CD4-positive, CD25-positive, alpha-beta regulatory T cell (primary cell): ENCODE measurements around the gene VEZT. TPM values are rescaled to one million over a fixed set of nuclear protein-coding genes. Genes with fewer than 3 reads are reported as not detected.
A peak's percentile ranks its signal among the peaks of the same experiment; 100 is the strongest.
"Not testable (repeated sequence)": the region's sequence is repeated elsewhere in the genome, so short reads cannot be mapped to it uniquely, and the experiment has no call there.

Source experiments
- ATAC-seq, 2 donors: fragments of 150-1000 bp; cut with Tn5 transposase; one replicate each; pipeline ENCODE4 v1.10.0; 2021; ENCODE audit warnings: low read depth in 2 of 2, moderate number of reproducible peaks in 2 of 2, moderate library complexity in 1 of 2
- DNase-seq, 3 donors: peaks; one replicate each; pipeline versions ENCODE4 v3.0.0 to v3.0.0-alpha.2; 2012 to 2022; ENCODE audit warnings: mixed read lengths in 1 of 3
- H3K27ac ChIP-seq: one replicate; pipeline ENCODE4 v1.7.0; 2013; ENCODE audit warnings: mild to moderate bottlenecking, low read length; ENCODE audit not compliant: insufficient read depth, poor library complexity, severe bottlenecking
- H3K27me3 ChIP-seq: one replicate; pipeline ENCODE4 v1.7.0; 2013; ENCODE audit warnings: low read length; ENCODE audit not compliant: control insufficient read depth, insufficient read depth
- H3K36me3 ChIP-seq: one replicate; pipeline ENCODE4 v1.7.0; 2013; ENCODE audit warnings: mild to moderate bottlenecking, low read length, moderate library complexity; ENCODE audit not compliant: control insufficient read depth, insufficient read depth
- H3K4me1 ChIP-seq: 2 replicates; pipeline ENCODE4 v1.7.0; 2013; ENCODE audit warnings: mild to moderate bottlenecking, low read length; ENCODE audit not compliant: insufficient read depth, control insufficient read depth, poor library complexity, severe bottlenecking
- H3K4me3 ChIP-seq: one replicate; pipeline ENCODE4 v1.7.0; 2013; ENCODE audit warnings: low read depth, mild to moderate bottlenecking, low read length, moderate library complexity
- H3K9me3 ChIP-seq, 2 experiments: 1 replicate in 1 of 2; 2 replicates in 1 of 2; pipeline ENCODE4 v1.7.0; 2013; ENCODE audit warnings: low read length in 2 of 2, mild to moderate bottlenecking in 1 of 2, moderate library complexity in 1 of 2; ENCODE audit not compliant: control insufficient read depth in 2 of 2
- H3K27ac Mint-ChIP-seq, 3 donors: one replicate each; pipeline ENCODE4 v1.8.0; 2020 to 2022; ENCODE audit warnings: mild to moderate bottlenecking in 3 of 3, mixed read lengths in 3 of 3, moderate library complexity in 2 of 3
- H3K27me3 Mint-ChIP-seq: one replicate; pipeline ENCODE4 v1.8.0; 2022; ENCODE audit warnings: mild to moderate bottlenecking, mixed read lengths
- H3K36me3 Mint-ChIP-seq: one replicate; pipeline ENCODE4 v1.8.0; 2020; ENCODE audit warnings: mixed read lengths
- H3K4me1 Mint-ChIP-seq, 4 donors: one replicate each; pipeline ENCODE4 v1.8.0; 2020 to 2022; ENCODE audit warnings: mixed read lengths in 4 of 4, mild to moderate bottlenecking in 1 of 4
- H3K4me3 Mint-ChIP-seq, 4 donors: one replicate each; pipeline ENCODE4 v1.8.0; 2020 to 2022; ENCODE audit warnings: mild to moderate bottlenecking in 4 of 4, mixed read lengths in 4 of 4, moderate library complexity in 3 of 4
- H3K9me3 Mint-ChIP-seq, 7 donors: one replicate each; pipeline ENCODE4 v1.8.0; 2020 to 2022; ENCODE audit warnings: mixed read lengths in 7 of 7, mild to moderate bottlenecking in 3 of 7, moderate library complexity in 2 of 7
- polyA plus RNA-seq, 4 donors: library from polyadenylated mRNA; unstranded; fragments of 300-500 nt; fragmentation: Illumina TruSeq; gene quantifications; one replicate each; pipeline ENCODE4 v1.2.3, GENCODE V29; 2021
- total RNA-seq: library from RNA; stranded (reverse); gene quantifications from one replicate; pipeline ENCODE4 v1.2.3, GENCODE V29; 2022

The VEZT gene
- total and polyA plus RNA-seq, 5 donors from 2014 or later, result 21.9 to 52.9 (median 28.7) TPM

DNA sequence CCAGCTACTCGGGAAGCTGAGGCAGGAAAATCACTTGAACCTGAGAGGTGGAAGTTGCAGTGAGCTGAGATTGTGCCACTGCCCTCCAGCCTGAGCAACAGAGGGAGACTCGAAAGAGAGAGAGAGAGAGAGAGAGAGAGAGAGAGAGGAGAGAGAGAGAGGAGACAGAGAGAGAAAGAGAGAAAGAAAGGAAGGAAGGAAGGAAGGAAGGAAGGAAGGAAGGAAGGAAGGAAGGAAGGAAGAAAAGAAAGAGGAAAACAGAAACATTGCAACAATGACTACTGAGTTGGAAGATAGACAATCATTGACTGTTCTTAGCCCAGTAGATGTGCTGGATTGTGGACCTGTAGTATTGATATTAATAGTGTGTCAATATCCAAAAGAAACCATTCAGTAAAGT lies 22.2 kb downstream of the VEZT start:
- H3K4me3 ChIP-seq, H3K27ac ChIP-seq, H3K4me3 Mint-ChIP-seq, H3K27me3 ChIP-seq, H3K27me3 Mint-ChIP-seq, ATAC-seq, DNase-seq, H3K4me1 ChIP-seq, H3K9me3 ChIP-seq, H3K9me3 Mint-ChIP-seq, H3K36me3 ChIP-seq, H3K36me3 Mint-ChIP-seq: not testable (repeated sequence)
- Mint-ChIP-seq H3K4me1 (peaks cover 12 to 32% (median 27%) of the 10 kb centered on the region in 4 donors), H3K27ac (peak overlapping the region in 1 of 3 donors; percentile 2)

DNA sequence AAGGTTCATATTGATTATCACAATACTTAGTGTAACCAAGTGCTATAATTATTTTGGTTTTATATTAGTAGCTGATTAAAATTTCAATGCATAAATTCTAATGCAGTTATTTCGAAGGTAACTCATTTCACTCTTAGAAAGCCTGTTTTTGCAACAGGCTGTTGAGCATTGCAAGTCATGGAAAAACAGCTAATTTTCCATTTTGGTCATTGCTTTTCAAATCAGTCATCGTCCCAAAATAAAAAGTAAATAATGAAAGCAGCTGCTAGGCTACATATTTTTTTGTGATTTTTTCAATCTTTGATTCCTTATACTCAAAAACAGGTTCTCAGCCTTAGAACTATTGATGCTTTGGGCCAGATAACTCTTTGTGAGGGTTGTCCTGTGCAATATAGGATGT lies 22.9 kb downstream of the VEZT start:
- H3K9me3 Mint-ChIP-seq, result no peaks in the 10 kb centered on the region
- H3K27me3 Mint-ChIP-seq, result no peaks in the 10 kb centered on the region
- no peak overlapping the region for H3K27ac ChIP-seq
- no peak overlapping the region for H3K4me3 Mint-ChIP-seq
- H3K36me3 ChIP-seq, result peaks cover 2% of the 10 kb centered on the region
- no peaks in the 10 kb centered on the region for H3K27me3 ChIP-seq
- DNase-seq (no peak), ATAC-seq (no peak)
- H3K27ac Mint-ChIP-seq, result no peak overlapping the region
- H3K4me1 ChIP-seq, result no peaks in the 10 kb centered on the region
- peaks cover 9% of the 10 kb centered on the region for H3K36me3 Mint-ChIP-seq
- H3K9me3 ChIP-seq, result no peaks in the 10 kb centered on the region
- H3K4me3 ChIP-seq, result no peak overlapping the region
- H3K4me1 Mint-ChIP-seq, result peaks cover 12 to 34% (median 27%) of the 10 kb centered on the region in 4 donors

DNA sequence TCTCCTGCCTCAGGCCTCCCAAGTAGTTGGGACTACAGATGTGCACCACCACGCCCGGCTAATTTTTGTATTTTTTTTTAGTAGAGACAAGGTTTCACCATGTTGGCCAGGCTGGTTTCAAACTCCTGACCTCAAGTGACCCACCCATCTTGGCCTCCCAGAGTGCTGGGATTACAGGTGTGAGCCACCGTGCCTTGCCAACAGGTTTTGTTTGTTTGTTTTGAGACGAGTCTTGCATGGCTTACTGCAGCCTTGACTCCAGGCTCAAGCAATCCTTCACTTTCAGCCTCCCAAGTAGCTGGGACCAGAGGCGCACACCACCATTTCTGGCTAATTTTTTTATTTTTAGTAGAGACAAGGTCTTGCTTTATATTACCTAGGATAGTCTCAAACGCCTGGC lies 23.5 kb downstream of the VEZT start:
- not testable (repeated sequence) for H3K9me3 Mint-ChIP-seq, H3K27me3 Mint-ChIP-seq, H3K4me3 ChIP-seq, H3K27ac Mint-ChIP-seq, H3K27me3 ChIP-seq, H3K36me3 Mint-ChIP-seq, H3K36me3 ChIP-seq, H3K4me1 ChIP-seq, H3K9me3 ChIP-seq, DNase-seq, H3K27ac ChIP-seq, H3K4me3 Mint-ChIP-seq, ATAC-seq
- peaks cover 15 to 35% (median 27%) of the 10 kb centered on the region in 4 donors for H3K4me1 Mint-ChIP-seq

DNA sequence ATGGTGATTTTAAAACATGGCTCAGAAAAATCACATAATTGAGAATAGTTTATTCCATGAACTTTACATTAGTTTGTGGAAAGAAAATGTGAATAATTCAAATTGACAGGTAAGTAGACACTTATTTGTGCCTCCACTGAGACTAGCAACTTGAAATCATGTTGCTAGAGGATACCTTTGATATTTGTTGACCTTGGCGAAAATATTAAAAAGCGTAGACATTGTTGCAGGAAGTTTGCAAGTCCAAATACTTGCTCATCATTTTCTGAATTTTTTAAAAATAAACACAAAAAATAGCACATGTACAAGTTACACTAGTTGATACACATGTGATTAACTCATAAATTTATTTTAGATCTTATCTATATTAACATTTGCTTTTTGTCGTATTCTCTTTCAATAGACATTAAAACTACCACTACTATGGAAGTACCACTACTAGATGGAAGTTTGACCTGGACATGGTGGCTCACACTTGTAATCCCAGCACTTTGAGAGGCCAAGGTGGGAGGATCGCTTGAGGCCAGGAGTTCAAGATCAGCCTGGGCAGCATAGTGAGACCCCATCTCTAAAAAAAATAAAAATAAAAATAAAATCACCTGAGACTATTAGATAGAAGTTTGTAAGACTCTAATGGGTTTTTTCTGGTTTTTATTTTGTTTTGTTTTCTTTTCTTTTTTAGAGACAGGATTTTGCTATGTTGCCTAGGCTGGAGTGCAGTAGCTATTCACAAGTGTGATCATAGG lies 24.3 kb downstream of the VEZT start:
- no peaks in the 10 kb centered on the region for H3K9me3 Mint-ChIP-seq
- peaks cover 9% of the 10 kb centered on the region for H3K36me3 Mint-ChIP-seq
- Histone ChIP-seq H3K4me1 (no peaks in the 10 kb centered on the region), H3K36me3 (peaks cover 2% of the 10 kb centered on the region), H3K27ac (no peak overlapping the region), H3K9me3 (no peaks in the 10 kb centered on the region), H3K27me3 (no peaks in the 10 kb centered on the region), H3K4me3 (no peak overlapping the region)
- H3K4me1 Mint-ChIP-seq, result peaks cover 18 to 35% (median 25%) of the 10 kb centered on the region in 4 donors
- no peaks in the 10 kb centered on the region for H3K27me3 Mint-ChIP-seq
- H3K27ac Mint-ChIP-seq, result no peak overlapping the region
- DNase-seq (no peak), ATAC-seq (no peak)
- no peak overlapping the region for H3K4me3 Mint-ChIP-seq

DNA sequence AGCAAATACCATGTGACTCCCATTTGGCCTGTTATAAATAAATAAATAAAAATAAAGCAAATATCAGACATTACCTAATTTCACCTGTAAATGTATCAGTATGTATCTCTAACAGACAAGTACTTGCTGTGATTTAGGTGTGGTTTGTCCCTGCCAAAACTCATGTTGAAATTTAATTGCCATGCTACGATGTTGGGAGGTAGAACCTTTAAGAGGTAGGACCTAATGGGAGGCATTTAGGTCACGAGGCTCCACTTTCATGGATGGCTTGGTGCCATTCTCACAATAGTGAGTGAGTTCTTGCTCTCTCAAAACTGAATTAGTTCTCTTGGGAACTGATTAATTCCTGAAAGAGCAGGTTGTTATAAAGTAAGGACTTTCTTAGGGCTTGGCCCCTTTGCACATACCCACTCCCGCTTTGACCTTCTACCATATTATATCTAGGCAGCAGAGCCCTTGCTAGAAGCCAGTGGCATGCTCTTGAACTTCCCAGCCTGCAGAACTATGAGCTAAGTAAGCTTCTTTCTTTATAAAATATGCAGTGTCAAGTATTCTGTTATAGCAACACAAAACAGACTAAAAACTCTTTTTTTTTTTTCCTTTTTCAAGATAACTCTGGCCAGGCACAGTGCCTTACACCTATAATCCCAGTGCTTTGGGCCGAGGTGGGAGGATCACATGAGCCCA lies 26.0 kb downstream of the VEZT start:
- no peaks in the 10 kb centered on the region for H3K27me3 Mint-ChIP-seq
- H3K36me3 Mint-ChIP-seq, result peaks cover 9% of the 10 kb centered on the region
- peaks cover 12 to 30% (median 20%) of the 10 kb centered on the region in 4 donors for H3K4me1 Mint-ChIP-seq
- no peak for ATAC-seq
- H3K4me3 Mint-ChIP-seq, result no peak overlapping the region
- no peak for DNase-seq
- Histone ChIP-seq H3K4me3 (no peak overlapping the region), H3K36me3 (no peaks in the 10 kb centered on the region), H3K27ac (no peak overlapping the region), H3K4me1 (no peaks in the 10 kb centered on the region), H3K27me3 (no peaks in the 10 kb centered on the region), H3K9me3 (no peaks in the 10 kb centered on the region)
- H3K9me3 Mint-ChIP-seq, result no peaks in the 10 kb centered on the region
- no peak overlapping the region for H3K27ac Mint-ChIP-seq

DNA sequence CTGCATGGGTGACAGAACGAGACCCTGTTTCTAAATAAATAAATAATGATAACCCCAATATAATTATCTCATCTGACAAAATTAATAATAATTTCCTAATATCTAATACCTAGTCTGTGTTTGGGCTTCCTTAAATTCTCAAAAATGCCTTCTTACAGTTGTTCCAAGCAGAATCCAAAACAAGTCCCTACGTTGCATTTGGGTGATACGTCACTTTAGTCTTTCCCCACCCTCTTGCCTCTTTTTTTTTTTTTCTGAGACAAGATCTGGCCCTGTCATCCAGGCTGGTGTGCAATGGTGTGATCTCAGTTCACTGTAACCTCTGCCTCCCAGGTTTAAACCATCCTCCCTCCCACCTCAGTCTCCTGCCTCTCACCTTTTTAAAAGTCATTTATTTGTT lies 26.7 kb downstream of the VEZT start:
- peaks cover 9% of the 10 kb centered on the region for H3K36me3 Mint-ChIP-seq
- H3K27me3 ChIP-seq, result no peaks in the 10 kb centered on the region
- ATAC-seq (no peak), DNase-seq (no peak)
- H3K4me1 Mint-ChIP-seq, result peaks cover 9 to 25% (median 17%) of the 10 kb centered on the region in 4 donors
- H3K36me3 ChIP-seq, result no peaks in the 10 kb centered on the region
- H3K9me3 ChIP-seq, result no peaks in the 10 kb centered on the region
- H3K27me3 Mint-ChIP-seq, result no peaks in the 10 kb centered on the region
- H3K4me3 ChIP-seq, result no peak overlapping the region
- H3K27ac ChIP-seq, result no peak overlapping the region
- no peaks in the 10 kb centered on the region for H3K4me1 ChIP-seq
- H3K27ac Mint-ChIP-seq, result no peak overlapping the region
- H3K4me3 Mint-ChIP-seq, result no peak overlapping the region
- H3K9me3 Mint-ChIP-seq, result no peaks in the 10 kb centered on the region

DNA sequence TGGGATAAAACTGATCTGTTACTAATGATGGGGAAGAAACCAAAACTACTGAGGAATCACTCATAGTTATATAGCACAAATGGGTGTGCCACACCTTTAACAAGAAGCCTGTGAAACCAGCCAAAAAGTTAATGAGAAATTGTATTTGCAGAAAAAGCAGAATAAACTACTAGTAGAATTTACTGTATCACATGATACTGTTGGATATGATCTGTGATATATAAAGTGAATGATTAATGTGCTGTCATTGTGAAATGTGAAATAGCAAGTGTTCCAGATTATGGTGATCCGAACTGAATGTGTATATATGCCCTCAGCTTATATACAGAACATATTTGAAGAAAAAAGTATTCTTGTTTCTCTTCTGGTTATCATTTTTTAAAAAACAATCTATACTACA lies 30.5 kb downstream of the VEZT start:
- H3K4me1 ChIP-seq, result no peaks in the 10 kb centered on the region
- H3K27me3 Mint-ChIP-seq, result no peaks in the 10 kb centered on the region
- H3K27ac ChIP-seq, result no peak overlapping the region
- H3K36me3 ChIP-seq, result peaks cover 5% of the 10 kb centered on the region
- H3K9me3 ChIP-seq, result no peaks in the 10 kb centered on the region
- ATAC-seq, result no peak
- H3K9me3 Mint-ChIP-seq, result no peaks in the 10 kb centered on the region
- peaks cover 15% of the 10 kb centered on the region for H3K36me3 Mint-ChIP-seq
- H3K4me3 Mint-ChIP-seq, result no peak overlapping the region
- H3K27ac Mint-ChIP-seq, result no peak overlapping the region
- no peaks in the 10 kb centered on the region for H3K27me3 ChIP-seq
- no peak for DNase-seq
- H3K4me1 Mint-ChIP-seq, result peaks cover 7 to 24% (median 16%) of the 10 kb centered on the region in 4 donors
- no peak overlapping the region for H3K4me3 ChIP-seq
